CD14-positive monocyte (primary cell): Measurements from ENCODE around the gene MYO1D. TPM values are rescaled to one million over a fixed set of nuclear protein-coding genes. Genes with fewer than 3 reads are reported as not detected.

ENCODE experiments used
- DNase-seq, 3 donors: peaks; one replicate each; pipeline ENCODE4 v3.0.0-alpha.2; 2011 to 2022
- H2AFZ ChIP-seq: 2 replicates; pipeline ENCODE4 v1.6.0; 2012; ENCODE audit warnings: mild to moderate bottlenecking, low read depth, low read length, inconsistent platforms; ENCODE audit not compliant: insufficient read depth, poor library complexity, severe bottlenecking
- H3K27ac ChIP-seq, 2 donors: 1 replicate in 1 of 2; 2 replicates in 1 of 2; pipeline ENCODE4 v1.5.1; 2012 to 2013; ENCODE audit warnings: low read length in 2 of 2, control low read depth in 1 of 2, inconsistent platforms in 1 of 2, low read depth in 1 of 2, mild to moderate bottlenecking in 1 of 2
- H3K27me3 ChIP-seq, 2 donors: one replicate each; pipeline versions ENCODE4 v1.6.0 to v1.6.1; 2011 to 2013; ENCODE audit warnings: low read length in 2 of 2; ENCODE audit not compliant: control insufficient read depth in 2 of 2, insufficient read depth in 2 of 2
- H3K36me3 ChIP-seq, 2 donors: replicated peaks in 1 of 2; 1 replicate in 1 of 2; 2 replicates in 1 of 2; pipeline versions ENCODE4 v1.5.1 to v1.6.1; 2012 to 2013; ENCODE audit warnings: low read length in 2 of 2, control low read depth in 1 of 2, inconsistent platforms in 1 of 2, mild to moderate bottlenecking in 1 of 2; ENCODE audit not compliant: insufficient read depth in 2 of 2, control insufficient read depth in 1 of 2
- H3K4me1 ChIP-seq, 2 donors: 1 replicate in 1 of 2; 2 replicates in 1 of 2; pipeline versions ENCODE4 v1.5.1 to v1.6.1; 2012 to 2013; ENCODE audit warnings: low read length in 2 of 2, control low read depth in 1 of 2, inconsistent platforms in 1 of 2, mild to moderate bottlenecking in 1 of 2, moderate library complexity in 1 of 2; ENCODE audit not compliant: insufficient read depth in 2 of 2, control insufficient read depth in 1 of 2
- H3K4me2 ChIP-seq: replicated peaks from 2 replicates; pipeline ENCODE3; 2012; ENCODE audit warnings: low read length, moderate library complexity, mild to moderate bottlenecking; ENCODE audit not compliant: poor library complexity, severe bottlenecking; ENCODE audit errors: extremely low read depth
- H3K4me3 ChIP-seq, 3 experiments: fragments of 200-600 bp in 1 of 3; sonication (generic) in 1 of 3; replicated peaks in 1 of 3; 1 replicate in 2 of 3; 2 replicates in 1 of 3; pipeline ENCODE4 v1.5.1; 2011 to 2013; ENCODE audit warnings: low read length in 3 of 3, mild to moderate bottlenecking in 3 of 3, control low read depth in 2 of 3, low read depth in 2 of 3, inconsistent platforms in 1 of 3, moderate library complexity in 1 of 3
- H3K79me2 ChIP-seq: 2 replicates; pipeline ENCODE4 v1.6.0; 2012; ENCODE audit warnings: mild to moderate bottlenecking, control low read depth, inconsistent platforms, low read length, moderate library complexity; ENCODE audit not compliant: insufficient read depth
- H3K9ac ChIP-seq: 2 replicates; pipeline ENCODE4 v1.6.0; 2017; ENCODE audit warnings: low read length, mild to moderate bottlenecking; ENCODE audit not compliant: insufficient read depth, poor library complexity, severe bottlenecking
- H3K9me3 ChIP-seq, 2 donors: replicated peaks in 1 of 2; 1 replicate in 1 of 2; 2 replicates in 1 of 2; pipeline versions ENCODE4 v1.5.1 to v1.6.1; 2012 to 2013; ENCODE audit warnings: low read length in 2 of 2, control low read depth in 1 of 2; ENCODE audit not compliant: control insufficient read depth in 1 of 2, insufficient read depth in 1 of 2
- H4K20me1 ChIP-seq: 2 replicates; pipeline ENCODE4 v1.6.0; 2012; ENCODE audit warnings: mild to moderate bottlenecking, low read length, control low read depth, moderate library complexity; ENCODE audit not compliant: insufficient read depth
- H3K27ac Mint-ChIP-seq, 7 donors: one replicate each; pipeline ENCODE4 v1.8.0; 2020; ENCODE audit warnings: mild to moderate bottlenecking in 7 of 7, mixed read lengths in 7 of 7, moderate library complexity in 6 of 7, inconsistent platforms in 2 of 7
- H3K27me3 Mint-ChIP-seq, 3 donors: one replicate each; pipeline ENCODE4 v1.8.0; 2021 to 2022; ENCODE audit warnings: low read depth in 3 of 3, mild to moderate bottlenecking in 3 of 3, mixed read lengths in 3 of 3, moderate library complexity in 3 of 3, inconsistent platforms in 1 of 3
- H3K36me3 Mint-ChIP-seq, 2 donors: one replicate each; pipeline ENCODE4 v1.8.0; 2020; ENCODE audit warnings: mixed read lengths in 2 of 2, inconsistent platforms in 1 of 2, mild to moderate bottlenecking in 1 of 2
- H3K4me1 Mint-ChIP-seq: one replicate; pipeline ENCODE4 v1.8.0; 2020; ENCODE audit warnings: mild to moderate bottlenecking, mixed read lengths
- H3K4me3 Mint-ChIP-seq, 2 donors: one replicate each; pipeline ENCODE4 v1.8.0; 2020; ENCODE audit warnings: mild to moderate bottlenecking in 2 of 2, mixed read lengths in 2 of 2, moderate library complexity in 1 of 2
- H3K9me3 Mint-ChIP-seq, 7 donors: one replicate each; pipeline ENCODE4 v1.8.0; 2020 to 2022; ENCODE audit warnings: mixed read lengths in 7 of 7, mild to moderate bottlenecking in 6 of 7, moderate library complexity in 6 of 7, inconsistent platforms in 2 of 7
- CTCF ChIP-seq: fragments of 200-600 bp; IDR thresholded peaks from one replicate; pipeline ENCODE4 v1.8.0; 2022; ENCODE audit warnings: antibody characterized with exemption, mild to moderate bottlenecking
- WGBS: methylation state at CpG from one replicate; pipeline ENCODE4 v1.1.5; 2013; ENCODE audit warnings: missing lambda C conversion rate; ENCODE audit not compliant: insufficient coverage; 5-methylcytosine and 5-hydroxymethylcytosine counted together
- intact Hi-C, 2 donors: fragments of 100-400 bp; cut with micrococcal nuclease; formaldehyde crosslinking; loops; one replicate each; pipeline versions ENCODE4 v1.15.0 to v1.15.1; 2023
- polyA plus RNA-seq, 3 donors: library from polyadenylated mRNA; depleted of rRNA in 1 of 3; unstranded in 2 of 3; stranded (reverse) in 1 of 3; fragments of 300-500 nt in 2 of 3; fragments of >200 nt in 1 of 3; fragmentation: Illumina TruSeq in 2 of 3; gene quantifications; 1 replicate in 2 of 3; 2 replicates in 1 of 3; pipeline ENCODE4 v1.2.3, GENCODE V29; 2012 to 2021

MYO1D gene
- polyA plus RNA-seq, 3 donors: 0.22 to 0.39 (median 0.26) TPM

- H3K27ac ChIP-seq: no peak overlapping the region
- H3K9me3 Mint-ChIP-seq: peaks cover 0 to 5% (median 0%) of the 10 kb centered on the region in 7 donors
- no peaks in the 10 kb centered on the region for H3K9me3 ChIP-seq
- peaks cover 25% of the 10 kb centered on the region for H3K4me1 Mint-ChIP-seq
- H3K4me3 ChIP-seq: no peak overlapping the region
- 33% methylated on average over 3 of the region's 3 CpGs for WGBS
- no peak for TF ChIP-seq CTCF
- H3K27me3 ChIP-seq: no peaks in the 10 kb centered on the region
- H3K4me3 Mint-ChIP-seq: no peak overlapping the region
- no peaks in the 10 kb centered on the region for H3K36me3 Mint-ChIP-seq
- no peak overlapping the region for H3K4me2 ChIP-seq
- H3K27ac Mint-ChIP-seq: no peak overlapping the region
- DNase-seq: no peak
- H3K4me1 ChIP-seq: peaks cover 3 to 8% of the 10 kb centered on the region in 2 donors
- H3K79me2 ChIP-seq: no peaks in the 10 kb centered on the region
- H2AFZ ChIP-seq: no peak overlapping the region
- H3K27me3 Mint-ChIP-seq: peaks cover 2 to 6% (median 2%) of the 10 kb centered on the region in 3 donors
- no peaks in the 10 kb centered on the region for H4K20me1 ChIP-seq
- H3K9ac ChIP-seq: no peak overlapping the region
- intact Hi-C loops: no loop called here
- H3K36me3 ChIP-seq: no peaks in the 10 kb centered on the region
Observed at GRCh38 chr17:32553168-32553567, 323.8 kb downstream of the MYO1D start.

- Histone ChIP-seq H3K27me3 (no peaks in the 10 kb centered on the region), H4K20me1 (no peaks in the 10 kb centered on the region), H3K9ac (no peak overlapping the region), H3K27ac (no peak overlapping the region), H3K4me1 (peaks cover 3 to 8% of the 10 kb centered on the region in 2 donors), H3K79me2 (no peaks in the 10 kb centered on the region), H3K4me3 (no peak overlapping the region), H2AFZ (no peak overlapping the region), H3K4me2 (no peak overlapping the region), H3K36me3 (no peaks in the 10 kb centered on the region), H3K9me3 (no peaks in the 10 kb centered on the region)
- no peak for TF ChIP-seq CTCF
- no peak for DNase-seq
- Mint-ChIP-seq H3K4me3 (no peak overlapping the region), H3K4me1 (peaks cover 20% of the 10 kb centered on the region), H3K27ac (no peak overlapping the region), H3K9me3 (peaks cover 0 to 5% (median 0%) of the 10 kb centered on the region in 7 donors), H3K36me3 (no peaks in the 10 kb centered on the region), H3K27me3 (peaks cover 2 to 6% (median 2%) of the 10 kb centered on the region in 3 donors)
- intact Hi-C loops: no loop called here
Observed at GRCh38 chr17:32552280-32552679, 324.6 kb downstream of the MYO1D start.
